Anterior cingulate cortex (tissue), 58 donors: ENCODE measurements around the gene CAMKK1.

ENCODE experiments used
- DNase-seq, 58 donors: peaks; one replicate each; lab custom pipeline; 2025; lab: John Stamatoyannopoulos, UW

Gene CAMKK1

GRCh38 chr17:3918372-3919122, 25.7 kb upstream of the CAMKK1 start:
- no peak for DNase-seq

- DNase-seq: no peak
Observed at GRCh38 chr17:3917391-3917931, 24.6 kb upstream of the CAMKK1 start.

- DNase-seq: no peak
Observed at GRCh38 chr17:3916825-3917224, 24.0 kb upstream of the CAMKK1 start.

- peak in 2 of 58 donors; percentile 10 for DNase-seq
Observed at GRCh38 chr17:3915995-3916696, 23.3 kb upstream of the CAMKK1 start, which contains the start of gene P2RX1. Gene P2RX1, minus strand, starts transcription at chr17:3916465. Its CDS starts 240 bp downstream, at chr17:3916225.

GRCh38 chr17:3915581-3915994, 22.7 kb upstream of the CAMKK1 start:
- no peak for DNase-seq

GRCh38 chr17:3914312-3914670, 21.4 kb upstream of the CAMKK1 start:
- no peak for DNase-seq

- peak in 56 of 58 donors; percentile 25 to 86 (median 62) for DNase-seq
Observed at GRCh38 chr17:3913531-3914311, 20.9 kb upstream of the CAMKK1 start.

GRCh38 chr17:3912827-3913226, 20.0 kb upstream of the CAMKK1 start:
- DNase-seq: no peak

- DNase-seq: no peak
Observed at GRCh38 chr17:3911271-3912053, 18.6 kb upstream of the CAMKK1 start.

- no peak for DNase-seq
Observed at GRCh38 chr17:3910420-3911270, 17.8 kb upstream of the CAMKK1 start.

- no peak for DNase-seq
Observed at GRCh38 chr17:3909257-3909656, 16.4 kb upstream of the CAMKK1 start.

- no peak for DNase-seq
Observed at GRCh38 chr17:3907483-3908216, 14.8 kb upstream of the CAMKK1 start.

GRCh38 chr17:3906881-3907280, 14.0 kb upstream of the CAMKK1 start:
- no peak for DNase-seq

GRCh38 chr17:3905017-3905520, 12.2 kb upstream of the CAMKK1 start:
- no peak for DNase-seq

GRCh38 chr17:3904501-3904900, 11.6 kb upstream of the CAMKK1 start:
- DNase-seq: no peak

GRCh38 chr17:3903881-3904290, 11.0 kb upstream of the CAMKK1 start:
- DNase-seq: no peak

- DNase-seq: no peak
Observed at GRCh38 chr17:3903051-3903825, 10.4 kb upstream of the CAMKK1 start.
